Nephron (organoid): Measurements from ENCODE around the gene FAM81A.
"Not testable (repeated sequence)": the region's sequence is repeated elsewhere in the genome, so short reads cannot be mapped to it uniquely, and the experiment has no call there.

Source experiments
- H3K27ac Mint-ChIP-seq, 3 experiments: 2 replicates each; pipeline ENCODE4 v1.8.0; 2020; ENCODE audit warnings: mixed read lengths in 3 of 3, mild to moderate bottlenecking in 2 of 3, moderate library complexity in 1 of 3
- H3K27me3 Mint-ChIP-seq: 2 replicates; pipeline ENCODE4 v1.8.0; 2021; ENCODE audit warnings: low read depth, mild to moderate bottlenecking, moderate library complexity, mixed read lengths
- H3K36me3 Mint-ChIP-seq: 2 replicates; pipeline ENCODE4 v1.8.0; 2020; ENCODE audit warnings: low read depth, mixed read lengths
- H3K4me1 Mint-ChIP-seq: 2 replicates; pipeline ENCODE4 v1.8.0; 2020; ENCODE audit warnings: mixed read lengths
- H3K4me3 Mint-ChIP-seq, 3 experiments: 2 replicates each; pipeline ENCODE4 v1.8.0; 2020; ENCODE audit warnings: mild to moderate bottlenecking in 3 of 3, mixed read lengths in 3 of 3, moderate library complexity in 2 of 3
- H3K9me3 Mint-ChIP-seq: 2 replicates; pipeline ENCODE4 v1.8.0; 2020; ENCODE audit warnings: mixed read lengths
- CTCF ChIP-seq, 3 experiments: fragments of 200-600 bp; sonication (generic); IDR thresholded peaks; one replicate each; pipeline ENCODE4 v1.5.0; 2021; ENCODE audit warnings: antibody characterized with exemption in 3 of 3; ENCODE audit not compliant: unreplicated experiment in 3 of 3

FAM81A gene

DNA sequence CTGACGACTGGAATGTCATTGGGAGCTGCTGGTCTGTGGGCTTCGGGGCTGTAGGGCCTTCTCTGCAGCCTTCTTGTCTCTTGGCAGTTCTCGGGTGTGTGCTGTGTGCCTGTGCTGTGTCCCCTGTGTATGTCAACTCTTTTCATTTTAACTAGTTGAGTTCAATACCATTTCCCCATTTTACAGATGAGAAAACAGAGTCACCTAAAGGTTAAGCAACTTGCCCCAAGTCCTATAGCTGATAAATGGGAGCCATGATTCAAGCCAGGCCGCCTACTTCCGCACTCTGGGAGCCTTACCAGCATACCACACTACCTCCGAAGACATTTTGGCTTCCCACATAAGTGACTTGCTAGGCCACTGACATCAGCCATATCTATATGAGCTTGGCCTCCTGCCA, 85.7 kb downstream of the FAM81A start:
- H3K27me3 Mint-ChIP-seq, result no peaks in the 10 kb centered on the region
- H3K9me3 Mint-ChIP-seq, result no peaks in the 10 kb centered on the region
- H3K4me1 Mint-ChIP-seq, result no peaks in the 10 kb centered on the region
- no peak for TF ChIP-seq CTCF (IDR thresholded peaks at IDR 0.05; ENCODE audit: unreplicated experiment in 3 of 3)
- H3K27ac Mint-ChIP-seq, result no peak overlapping the region
- H3K36me3 Mint-ChIP-seq, result no peaks in the 10 kb centered on the region
- H3K4me3 Mint-ChIP-seq, result no peak overlapping the region

GRCh38 chr15:59524331-59524731, 86.3 kb downstream of the FAM81A start:
- no peak overlapping the region for H3K27ac Mint-ChIP-seq
- H3K4me1 Mint-ChIP-seq, result no peaks in the 10 kb centered on the region
- H3K27me3 Mint-ChIP-seq, result no peaks in the 10 kb centered on the region
- H3K4me3 Mint-ChIP-seq, result no peak overlapping the region
- H3K9me3 Mint-ChIP-seq, result no peaks in the 10 kb centered on the region
- no peak for TF ChIP-seq CTCF (IDR thresholded peaks at IDR 0.05; ENCODE audit: unreplicated experiment in 3 of 3)
- no peaks in the 10 kb centered on the region for H3K36me3 Mint-ChIP-seq

GRCh38 chr15:59526466-59526865, 88.5 kb downstream of the FAM81A start:
- not testable (repeated sequence) for H3K4me3 Mint-ChIP-seq, H3K9me3 Mint-ChIP-seq, H3K27me3 Mint-ChIP-seq, H3K4me1 Mint-ChIP-seq, H3K27ac Mint-ChIP-seq, H3K36me3 Mint-ChIP-seq

DNA sequence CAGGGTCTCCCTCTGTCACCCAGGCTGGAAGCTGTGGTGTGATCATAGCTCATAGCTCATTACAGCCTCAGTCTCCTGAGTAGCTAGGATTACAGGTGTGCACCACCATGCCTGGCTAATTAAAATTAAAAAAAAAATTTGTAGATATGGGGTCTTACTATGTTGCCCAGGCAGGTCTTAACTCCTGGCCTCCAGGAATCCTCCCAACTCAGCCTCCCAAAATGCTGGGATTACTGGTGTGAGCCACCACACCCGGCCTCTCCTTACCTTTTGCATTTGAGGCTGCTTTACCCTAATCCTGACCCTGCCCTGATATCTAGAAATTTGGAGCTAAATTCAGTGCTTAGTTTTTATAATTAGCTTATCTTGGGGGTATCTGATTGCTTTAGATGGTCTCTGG, 90.4 kb downstream of the FAM81A start:
- Mint-ChIP-seq H3K27ac (no peak overlapping the region), H3K36me3 (no peaks in the 10 kb centered on the region), H3K9me3 (no peaks in the 10 kb centered on the region), H3K4me1 (no peaks in the 10 kb centered on the region), H3K27me3 (peaks cover 10% of the 10 kb centered on the region), H3K4me3 (no peak overlapping the region)
- no peak for TF ChIP-seq CTCF (IDR thresholded peaks at IDR 0.05; ENCODE audit: unreplicated experiment in 3 of 3)

- Mint-ChIP-seq H3K4me1 (no peaks in the 10 kb centered on the region), H3K36me3 (no peaks in the 10 kb centered on the region), H3K27ac (no peak overlapping the region), H3K27me3 (peaks cover 10% of the 10 kb centered on the region), H3K9me3 (no peaks in the 10 kb centered on the region), H3K4me3 (no peak overlapping the region)
- TF ChIP-seq CTCF (IDR thresholded peaks at IDR 0.05; ENCODE audit: unreplicated experiment in 3 of 3), result peak; percentile 81 to 83 (median 81)
Measured at GRCh38 chr15:59528961-59529402, 91.0 kb downstream of the FAM81A start.

GRCh38 chr15:59531066-59531675, 93.2 kb downstream of the FAM81A start:
- H3K27ac Mint-ChIP-seq, result no peak overlapping the region
- peaks cover 14% of the 10 kb centered on the region for H3K27me3 Mint-ChIP-seq
- no peak overlapping the region for H3K4me3 Mint-ChIP-seq
- H3K36me3 Mint-ChIP-seq, result no peaks in the 10 kb centered on the region
- no peaks in the 10 kb centered on the region for H3K4me1 Mint-ChIP-seq
- TF ChIP-seq CTCF (IDR thresholded peaks at IDR 0.05; ENCODE audit: unreplicated experiment in 3 of 3), result no peak
- H3K9me3 Mint-ChIP-seq, result no peaks in the 10 kb centered on the region
